ENCODE measurements around the gene DNAJB12.

DNA sequence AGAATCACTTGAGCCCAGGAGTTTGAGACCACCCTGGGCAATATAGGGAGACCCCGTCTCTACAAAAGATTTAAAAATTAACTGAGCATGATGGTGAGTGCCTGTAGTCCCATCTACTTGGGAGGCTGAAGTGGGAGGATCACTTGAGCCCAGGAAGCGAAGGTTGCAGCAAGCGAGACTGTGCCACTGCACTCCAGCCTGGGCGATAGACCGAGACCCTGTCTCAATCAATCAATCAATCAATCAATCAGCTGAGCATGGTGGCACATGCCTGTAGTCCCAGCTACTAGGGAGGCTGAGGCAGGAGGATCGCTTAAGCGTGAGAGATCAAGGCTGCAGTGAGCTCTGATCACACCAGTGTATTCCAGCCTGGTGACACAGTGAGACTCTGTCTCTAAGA, 40.5 kb downstream of the DNAJB12 start:
- TF ChIP-seq WT1 (tag by site-specific recombination; IDR thresholded peaks at IDR 0.05) = no peak
- no peak for TF ChIP-seq ZNF239 (tag by site-specific recombination; IDR thresholded peaks at IDR 0.05)
- TF ChIP-seq IKZF3 (tag by site-specific recombination; IDR thresholded peaks at IDR 0.05) = no peak
- TF ChIP-seq, protein P1, sequence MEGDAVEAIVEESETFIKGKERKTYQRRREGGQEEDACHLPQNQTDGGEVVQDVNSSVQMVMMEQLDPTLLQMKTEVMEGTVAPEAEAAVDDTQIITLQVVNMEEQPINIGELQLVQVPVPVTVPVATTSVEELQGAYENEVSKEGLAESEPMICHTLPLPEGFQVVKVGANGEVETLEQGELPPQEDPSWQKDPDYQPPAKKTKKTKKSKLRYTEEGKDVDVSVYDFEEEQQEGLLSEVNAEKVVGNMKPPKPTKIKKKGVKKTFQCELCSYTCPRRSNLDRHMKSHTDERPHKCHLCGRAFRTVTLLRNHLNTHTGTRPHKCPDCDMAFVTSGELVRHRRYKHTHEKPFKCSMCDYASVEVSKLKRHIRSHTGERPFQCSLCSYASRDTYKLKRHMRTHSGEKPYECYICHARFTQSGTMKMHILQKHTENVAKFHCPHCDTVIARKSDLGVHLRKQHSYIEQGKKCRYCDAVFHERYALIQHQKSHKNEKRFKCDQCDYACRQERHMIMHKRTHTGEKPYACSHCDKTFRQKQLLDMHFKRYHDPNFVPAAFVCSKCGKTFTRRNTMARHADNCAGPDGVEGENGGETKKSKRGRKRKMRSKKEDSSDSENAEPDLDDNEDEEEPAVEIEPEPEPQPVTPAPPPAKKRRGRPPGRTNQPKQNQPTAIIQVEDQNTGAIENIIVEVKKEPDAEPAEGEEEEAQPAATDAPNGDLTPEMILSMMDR (tag by site-specific recombination; IDR thresholded peaks at IDR 0.05) = no peak
- TF ChIP-seq SP2 (tag by site-specific recombination; IDR thresholded peaks at IDR 0.05) = no peak
- no peak for TF ChIP-seq ZNF2 (tag by site-specific recombination; IDR thresholded peaks at IDR 0.05)
- TF ChIP-seq REPIN1 (tag by site-specific recombination; IDR thresholded peaks at IDR 0.05; ENCODE audit: low read depth) = no peak
- no peak for TF ChIP-seq ZNF473 (tag by site-specific recombination; IDR thresholded peaks at IDR 0.05)
